Karpas-422 (cell line): ENCODE results near the gene SPEM2. TPM values are rescaled to one million over a fixed set of nuclear protein-coding genes. Genes with fewer than 3 reads are reported as not detected.

Experiments
- DNase-seq: peaks from one replicate; pipeline ENCODE4 v3.0.0-alpha.2; 2015
- H2AFZ ChIP-seq: fragments of 200-600 bp; sonication (generic); 2 replicates; pipeline ENCODE4 v1.6.1; 2014; ENCODE audit warnings: antibody characterized with exemption, low read length, mixed read lengths
- H3K27ac ChIP-seq: fragments of 200-600 bp; sonication (generic); 2 replicates; pipeline ENCODE4 v1.5.1; 2014; ENCODE audit warnings: mild to moderate bottlenecking, low read length, moderate library complexity
- H3K27me3 ChIP-seq: fragments of 200-600 bp; sonication (generic); 2 replicates; pipeline ENCODE4 v1.6.1; 2014; ENCODE audit warnings: low read length, mixed read lengths
- H3K36me3 ChIP-seq: fragments of 200-600 bp; sonication (generic); 2 replicates; pipeline ENCODE4 v1.6.1; 2014; ENCODE audit warnings: low read length, mixed read lengths; ENCODE audit not compliant: insufficient read depth
- H3K4me1 ChIP-seq: fragments of 200-600 bp; sonication (generic); 2 replicates; pipeline ENCODE4 v1.6.1; 2014; ENCODE audit warnings: mild to moderate bottlenecking, low read length, mixed read lengths
- H3K4me2 ChIP-seq: fragments of 200-600 bp; sonication (generic); 2 replicates; pipeline ENCODE4 v1.6.1; 2014; ENCODE audit warnings: low read length, low read depth, mild to moderate bottlenecking; ENCODE audit not compliant: poor library complexity, severe bottlenecking
- H3K4me3 ChIP-seq: fragments of 200-600 bp; sonication (generic); 2 replicates; pipeline ENCODE4 v1.5.1; 2014; ENCODE audit warnings: mild to moderate bottlenecking, antibody characterized with exemption, low read length, mixed read lengths
- H3K79me2 ChIP-seq: fragments of 200-600 bp; sonication (generic); 2 replicates; pipeline ENCODE4 v1.6.1; 2014; ENCODE audit warnings: mild to moderate bottlenecking, low read length, mixed read lengths
- H3K9ac ChIP-seq: fragments of 200-600 bp; sonication (generic); 2 replicates; pipeline ENCODE4 v1.6.0; 2014; ENCODE audit warnings: low read length
- H3K9me2 ChIP-seq: fragments of 200-600 bp; sonication (generic), shearing (Covaris generic); replicated peaks from 2 replicates; pipeline ENCODE4 v1.6.0; 2014; ENCODE audit warnings: mild to moderate bottlenecking, low read length, moderate library complexity; ENCODE audit not compliant: insufficient read depth
- H3K9me3 ChIP-seq: fragments of 300-700, 200-600 bp; sonication (generic); 2 replicates; pipeline ENCODE4 v1.6.1; 2014; ENCODE audit warnings: low read length, mixed read lengths
- H4K20me1 ChIP-seq: fragments of 200-600 bp; sonication (generic); 2 replicates; pipeline ENCODE4 v1.6.1; 2014; ENCODE audit warnings: mild to moderate bottlenecking, antibody characterized with exemption, low read length, low read depth; ENCODE audit not compliant: insufficient read depth
- total RNA-seq: library from RNA; depleted of rRNA; stranded (reverse); fragments of >200 nt; shearing (Covaris generic); gene quantifications from 2 replicates; pipeline ENCODE4 v1.2.3, GENCODE V29; 2014; ENCODE audit warnings: low replicate concordance; rRNA removed

Gene SPEM2
- not detected in 2 replicates for total RNA-seq

DNA sequence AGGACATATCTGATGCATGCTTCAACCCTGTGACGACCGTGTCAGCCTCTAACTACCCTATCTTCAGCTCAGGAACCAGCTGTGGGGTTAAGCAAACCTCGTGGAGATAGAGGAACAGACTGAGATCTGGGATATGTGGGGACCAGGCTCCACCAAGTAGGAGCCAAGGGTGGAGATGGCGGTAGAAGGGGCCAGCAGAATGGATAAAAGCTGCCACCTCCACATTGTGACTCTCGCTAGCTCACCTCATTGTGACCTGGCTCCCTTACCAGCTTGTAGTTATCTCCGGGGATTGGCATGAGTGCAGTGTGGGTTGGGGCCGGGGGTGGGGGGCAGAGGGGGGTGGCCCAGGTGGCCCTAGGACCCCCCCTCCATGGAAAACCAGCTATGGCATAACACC lies at the start of gene SPEM2:
TSS of gene SPEM2 (plus strand) at position 301 of the 400 bp plus-strand sequence. CDS start at position 374, 73 bp downstream.
- DNase-seq = no peak
- Histone ChIP-seq H3K27me3 (no peaks in the 10 kb centered on the region), H3K4me1 (no peaks in the 10 kb centered on the region)

DNA sequence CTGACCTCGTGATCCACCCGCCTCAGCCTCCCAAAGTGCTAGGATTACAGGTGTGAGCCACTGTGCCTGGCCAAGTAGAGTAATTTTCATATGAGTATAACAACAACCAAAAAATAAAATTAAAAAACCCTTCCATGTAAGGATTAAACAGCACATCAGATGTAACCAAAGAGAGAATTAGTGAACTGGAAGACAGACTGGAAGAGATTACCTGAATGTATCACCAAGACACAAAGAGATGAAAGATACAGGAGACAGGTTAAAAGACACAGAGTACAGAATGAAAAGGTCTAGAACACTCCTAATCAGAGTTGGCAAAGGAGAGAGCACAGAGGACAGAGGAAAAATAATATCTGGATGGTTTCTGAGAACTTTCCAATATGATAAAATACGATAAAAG lies 46.3 kb upstream of the SPEM2 start:
- no peak for DNase-seq
- Histone ChIP-seq H2AFZ (no peak overlapping the region), H3K4me3 (no peak overlapping the region), H3K27ac (no peak overlapping the region), H3K4me2 (no peak overlapping the region), H3K4me1 (peaks cover 9% of the 10 kb centered on the region), H3K9me2 (no peaks in the 10 kb centered on the region), H4K20me1 (no peaks in the 10 kb centered on the region), H3K36me3 (no peaks in the 10 kb centered on the region), H3K27me3 (no peaks in the 10 kb centered on the region), H3K9ac (no peak overlapping the region), H3K9me3 (0 out of 2 replicates have a peak, but pooled peaks cover 2% of the 10 kb centered on the region), H3K79me2 (no peaks in the 10 kb centered on the region)

More for the DNA sequence above, at the start of gene SPEM2:
- H2AFZ ChIP-seq = no peak within 1 kb of the TSS
- no peaks in the 10 kb centered on the region for H3K9me2 ChIP-seq
- no peaks in the 10 kb centered on the region for H3K36me3 ChIP-seq
- no peak within 1 kb of the TSS for H3K4me2 ChIP-seq
- H3K4me3 ChIP-seq = no peak within 1 kb of the TSS
- no peaks in the 10 kb centered on the region for H4K20me1 ChIP-seq
- no peaks in the 10 kb centered on the region for H3K79me2 ChIP-seq
- H3K9ac ChIP-seq = no peak within 1 kb of the TSS
- no peak within 1 kb of the TSS for H3K27ac ChIP-seq
- H3K9me3 ChIP-seq = no peaks in the 10 kb centered on the region

DNA sequence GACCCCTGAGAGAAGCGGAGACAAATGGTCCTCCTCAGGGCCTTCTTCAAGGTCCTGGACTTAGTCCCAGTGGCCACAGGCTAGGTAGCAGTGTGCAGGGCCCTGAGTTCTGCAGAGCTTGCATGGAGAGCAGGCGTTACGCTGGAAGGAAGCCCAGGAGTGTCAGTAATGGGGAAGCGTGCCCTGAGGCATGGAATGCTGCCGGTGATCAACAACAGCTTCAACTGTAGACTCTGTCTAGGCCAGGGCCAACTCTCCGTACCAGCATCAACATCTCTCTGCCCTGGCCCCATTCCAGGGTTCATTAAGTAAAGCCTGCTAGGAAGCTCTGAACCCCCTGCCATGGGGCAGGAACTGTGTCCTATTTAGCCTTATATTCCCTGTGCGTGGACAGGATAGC lies 45.1 kb upstream of the SPEM2 start:
- H3K4me3 ChIP-seq = no peak overlapping the region
- H3K9ac ChIP-seq = no peak overlapping the region
- no peaks in the 10 kb centered on the region for H3K27me3 ChIP-seq
- H4K20me1 ChIP-seq = no peaks in the 10 kb centered on the region
- no peak overlapping the region for H3K27ac ChIP-seq
- DNase-seq = no peak
- no peak overlapping the region for H2AFZ ChIP-seq
- H3K4me1 ChIP-seq = peaks cover 15% of the 10 kb centered on the region
- H3K36me3 ChIP-seq = no peaks in the 10 kb centered on the region
- 0 out of 2 replicates have a peak, but pooled peaks cover 2% of the 10 kb centered on the region for H3K9me3 ChIP-seq
- no peaks in the 10 kb centered on the region for H3K9me2 ChIP-seq
- H3K79me2 ChIP-seq = no peaks in the 10 kb centered on the region
- no peak overlapping the region for H3K4me2 ChIP-seq

DNA sequence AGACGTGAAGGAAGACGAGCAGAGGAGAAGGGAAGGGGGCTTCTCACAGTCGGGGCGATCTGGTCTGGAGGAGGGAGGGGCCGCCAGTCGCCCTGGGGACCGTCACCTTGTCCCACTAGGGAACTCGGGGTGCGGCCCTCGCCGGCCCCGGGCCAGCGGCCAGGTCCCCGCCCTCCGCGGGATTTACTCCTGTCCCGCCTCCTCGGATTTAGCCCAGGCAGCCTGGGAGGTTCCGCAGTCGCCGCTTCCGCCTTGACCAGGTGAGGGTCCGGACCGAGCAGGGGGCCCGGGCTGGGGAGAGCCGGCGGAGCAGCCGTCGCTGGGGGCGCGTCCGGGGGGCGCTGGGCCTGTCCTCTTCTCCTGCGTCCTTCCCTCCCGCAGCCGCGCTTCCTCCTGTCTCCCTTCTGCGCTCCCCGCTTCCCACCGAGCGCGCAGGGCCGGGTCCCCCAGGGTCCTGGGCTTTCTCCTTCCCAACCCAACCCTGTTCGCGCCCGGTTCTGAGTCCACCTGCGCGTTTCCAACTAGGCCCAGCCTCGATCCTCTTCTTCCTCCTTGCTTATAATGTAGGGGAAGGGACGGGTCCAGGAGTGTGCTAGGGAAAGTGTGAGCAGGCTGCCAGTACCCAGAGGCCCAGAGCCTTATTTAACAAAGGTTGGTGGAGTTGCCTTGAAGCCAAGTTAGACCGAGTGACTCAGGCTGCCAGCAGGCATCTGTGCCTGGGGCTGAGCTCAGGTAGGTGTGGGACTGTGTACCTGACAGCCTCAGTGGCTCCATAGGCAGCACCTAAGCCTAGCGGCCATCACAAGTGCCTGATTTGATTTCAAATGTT lies 44.3 kb upstream of the SPEM2 start, which contains the start of gene TNK1:
TSS of gene TNK1 (plus strand) at position 235 of the 829 bp plus-strand sequence. CDS start 1,838 bp downstream, outside the sequence.
- H3K36me3 ChIP-seq = no peaks in the 10 kb centered on the region
- H3K9me2 ChIP-seq = no peaks in the 10 kb centered on the region
- H2AFZ ChIP-seq = no peak within 1 kb of the TSS
- no peak within 1 kb of the TSS for H3K9ac ChIP-seq
- peaks cover 15% of the 10 kb centered on the region for H3K4me1 ChIP-seq
- no peak for DNase-seq
- no peak within 1 kb of the TSS for H3K27ac ChIP-seq
- H3K4me3 ChIP-seq = no peak within 1 kb of the TSS
- 0 out of 2 replicates have a peak, but pooled peaks cover 2% of the 10 kb centered on the region for H3K9me3 ChIP-seq
- H3K27me3 ChIP-seq = no peaks in the 10 kb centered on the region
- no peaks in the 10 kb centered on the region for H4K20me1 ChIP-seq
- H3K4me2 ChIP-seq = no peak within 1 kb of the TSS
- no peaks in the 10 kb centered on the region for H3K79me2 ChIP-seq

DNA sequence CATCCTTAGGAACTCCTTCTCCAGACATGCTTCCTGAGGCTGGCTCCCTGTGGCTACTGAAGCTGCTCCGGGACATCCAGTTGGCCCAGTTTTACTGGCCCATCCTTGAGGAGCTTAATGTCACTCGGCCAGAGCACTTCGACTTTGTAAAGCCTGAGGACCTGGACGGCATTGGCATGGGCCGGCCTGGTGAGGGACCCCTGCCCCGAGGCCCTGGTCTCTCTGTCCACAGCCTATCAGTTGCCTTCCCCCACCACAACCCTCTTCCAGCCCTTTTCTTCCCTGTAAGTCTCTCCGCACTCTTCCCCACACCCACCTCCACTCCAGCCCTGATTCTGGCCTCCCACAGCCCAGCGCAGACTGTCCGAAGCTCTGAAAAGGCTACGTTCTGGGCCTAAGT lies 42.5 kb upstream of the SPEM2 start:
- no peak overlapping the region for H3K27ac ChIP-seq
- H3K4me2 ChIP-seq = no peak overlapping the region
- no peaks in the 10 kb centered on the region for H4K20me1 ChIP-seq
- no peak overlapping the region for H3K9ac ChIP-seq
- H3K27me3 ChIP-seq = no peaks in the 10 kb centered on the region
- H2AFZ ChIP-seq = no peak overlapping the region
- no peak overlapping the region for H3K4me3 ChIP-seq
- no peaks in the 10 kb centered on the region for H3K36me3 ChIP-seq
- H3K9me3 ChIP-seq = 0 out of 2 replicates have a peak, but pooled peaks cover 2% of the 10 kb centered on the region
- peaks cover 15% of the 10 kb centered on the region for H3K4me1 ChIP-seq
- no peaks in the 10 kb centered on the region for H3K9me2 ChIP-seq
- H3K79me2 ChIP-seq = no peaks in the 10 kb centered on the region
- DNase-seq = no peak

DNA sequence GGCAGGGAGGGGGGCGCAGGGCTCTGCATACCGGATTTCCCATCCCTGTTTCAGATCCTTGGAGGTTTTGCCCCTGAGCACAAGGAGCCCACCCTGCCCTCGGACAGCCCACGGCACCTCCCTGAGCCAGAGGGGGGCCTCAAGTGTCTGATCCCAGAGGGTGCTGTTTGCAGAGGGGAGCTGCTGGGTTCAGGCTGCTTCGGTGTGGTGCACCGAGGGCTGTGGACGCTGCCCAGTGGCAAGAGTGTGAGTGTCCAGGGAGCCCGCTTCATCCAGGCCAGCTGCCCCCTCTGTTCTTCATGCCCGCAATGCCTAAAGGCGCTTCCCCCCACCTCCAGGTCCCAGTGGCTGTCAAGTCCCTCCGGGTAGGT lies 42.1 kb upstream of the SPEM2 start:
- H3K9me3 ChIP-seq = 0 out of 2 replicates have a peak, but pooled peaks cover 2% of the 10 kb centered on the region
- H3K4me1 ChIP-seq = peaks cover 15% of the 10 kb centered on the region
- H3K36me3 ChIP-seq = no peaks in the 10 kb centered on the region
- H2AFZ ChIP-seq = no peak overlapping the region
- no peaks in the 10 kb centered on the region for H3K27me3 ChIP-seq
- peak overlapping the region; percentile 72 for H3K9ac ChIP-seq
- H3K4me2 ChIP-seq = peak overlapping the region; percentile 88
- no peaks in the 10 kb centered on the region for H3K9me2 ChIP-seq
- no peak overlapping the region for H3K27ac ChIP-seq
- no peaks in the 10 kb centered on the region for H3K79me2 ChIP-seq
- H3K4me3 ChIP-seq = peak overlapping the region; percentile 72; the same call in 1 of the 2 replicates
- no peak for DNase-seq
- no peaks in the 10 kb centered on the region for H4K20me1 ChIP-seq

DNA sequence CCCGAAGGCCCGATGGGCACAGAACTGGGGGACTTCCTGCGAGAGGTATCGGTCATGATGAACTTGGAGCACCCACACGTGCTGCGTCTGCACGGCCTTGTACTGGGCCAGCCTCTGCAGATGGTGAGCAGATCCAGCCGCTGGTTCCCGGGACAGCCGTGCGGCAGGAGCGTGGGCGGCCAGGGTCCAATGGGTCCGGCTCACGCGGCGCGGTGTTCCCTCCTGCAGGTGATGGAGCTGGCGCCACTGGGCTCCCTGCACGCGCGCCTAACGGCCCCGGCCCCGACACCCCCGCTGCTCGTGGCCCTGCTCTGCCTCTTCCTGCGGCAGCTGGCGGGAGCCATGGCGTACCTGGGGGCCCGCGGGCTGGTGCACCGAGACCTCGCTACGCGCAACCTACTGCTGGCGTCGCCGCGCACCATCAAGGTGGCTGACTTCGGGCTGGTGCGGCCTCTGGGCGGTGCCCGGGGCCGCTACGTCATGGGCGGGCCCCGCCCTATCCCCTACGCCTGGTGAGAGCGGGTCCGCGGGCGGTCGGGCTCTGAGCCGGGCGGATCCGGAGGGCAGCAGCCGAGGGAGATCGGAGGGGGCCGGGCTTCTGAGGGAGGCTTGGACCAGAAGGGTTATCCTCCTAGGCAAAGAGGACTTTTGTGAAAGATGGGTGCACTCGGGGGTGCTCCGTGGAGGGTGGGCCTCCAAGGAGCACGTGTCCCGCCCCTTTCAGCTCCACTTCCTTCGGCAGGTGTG lies 41.5 kb upstream of the SPEM2 start:
- Histone ChIP-seq H3K9me2 (no peaks in the 10 kb centered on the region), H3K4me2 (peak overlapping the region; percentile 88), H3K9me3 (0 out of 2 replicates have a peak, but pooled peaks cover 2% of the 10 kb centered on the region), H3K27me3 (no peaks in the 10 kb centered on the region), H3K36me3 (no peaks in the 10 kb centered on the region), H3K79me2 (no peaks in the 10 kb centered on the region), H3K4me3 (peak overlapping the region; percentile 72), H4K20me1 (no peaks in the 10 kb centered on the region), H3K9ac (peak overlapping the region; percentile 72), H3K4me1 (peaks cover 15% of the 10 kb centered on the region), H3K27ac (no peak overlapping the region), H2AFZ (peak overlapping the region; percentile 87; the same call in 1 of the 2 replicates)
- DNase-seq = peak; percentile 90
